GM12872 (cell line): ENCODE measurements around the gene SPTBN2.

Experiments used
- TF ChIP-seq, protein P1 (sequence below): IDR thresholded peaks from 3 replicates; pipeline ENCODE4 v1.5.1; 2011; ENCODE audit warnings: low read depth, mild to moderate bottlenecking, low read length, moderate library complexity; ENCODE audit not compliant: insufficient read depth

SPTBN2 gene

DNA sequence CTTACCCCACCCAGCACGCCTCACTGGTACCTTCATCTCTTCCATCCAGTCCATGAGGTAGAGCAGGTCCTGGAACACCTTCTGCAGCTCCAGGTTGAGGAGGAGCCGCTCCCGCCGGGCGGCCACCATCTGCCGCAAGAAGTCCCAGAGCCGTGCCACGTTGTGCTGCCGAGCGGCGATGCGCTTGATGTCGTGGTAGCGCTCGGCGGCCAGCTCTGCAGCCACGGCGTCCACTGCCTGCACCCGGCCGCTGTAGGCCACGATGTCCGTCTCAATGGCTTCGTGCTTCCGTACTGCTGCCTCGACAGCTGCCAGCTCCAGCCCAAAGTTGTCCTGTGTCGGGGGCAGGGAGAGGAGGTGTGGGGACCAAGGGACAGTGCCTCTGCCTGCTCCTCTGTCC, 21.5 kb downstream of the SPTBN2 start:
- TF ChIP-seq, protein P1, sequence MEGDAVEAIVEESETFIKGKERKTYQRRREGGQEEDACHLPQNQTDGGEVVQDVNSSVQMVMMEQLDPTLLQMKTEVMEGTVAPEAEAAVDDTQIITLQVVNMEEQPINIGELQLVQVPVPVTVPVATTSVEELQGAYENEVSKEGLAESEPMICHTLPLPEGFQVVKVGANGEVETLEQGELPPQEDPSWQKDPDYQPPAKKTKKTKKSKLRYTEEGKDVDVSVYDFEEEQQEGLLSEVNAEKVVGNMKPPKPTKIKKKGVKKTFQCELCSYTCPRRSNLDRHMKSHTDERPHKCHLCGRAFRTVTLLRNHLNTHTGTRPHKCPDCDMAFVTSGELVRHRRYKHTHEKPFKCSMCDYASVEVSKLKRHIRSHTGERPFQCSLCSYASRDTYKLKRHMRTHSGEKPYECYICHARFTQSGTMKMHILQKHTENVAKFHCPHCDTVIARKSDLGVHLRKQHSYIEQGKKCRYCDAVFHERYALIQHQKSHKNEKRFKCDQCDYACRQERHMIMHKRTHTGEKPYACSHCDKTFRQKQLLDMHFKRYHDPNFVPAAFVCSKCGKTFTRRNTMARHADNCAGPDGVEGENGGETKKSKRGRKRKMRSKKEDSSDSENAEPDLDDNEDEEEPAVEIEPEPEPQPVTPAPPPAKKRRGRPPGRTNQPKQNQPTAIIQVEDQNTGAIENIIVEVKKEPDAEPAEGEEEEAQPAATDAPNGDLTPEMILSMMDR: no peak

DNA sequence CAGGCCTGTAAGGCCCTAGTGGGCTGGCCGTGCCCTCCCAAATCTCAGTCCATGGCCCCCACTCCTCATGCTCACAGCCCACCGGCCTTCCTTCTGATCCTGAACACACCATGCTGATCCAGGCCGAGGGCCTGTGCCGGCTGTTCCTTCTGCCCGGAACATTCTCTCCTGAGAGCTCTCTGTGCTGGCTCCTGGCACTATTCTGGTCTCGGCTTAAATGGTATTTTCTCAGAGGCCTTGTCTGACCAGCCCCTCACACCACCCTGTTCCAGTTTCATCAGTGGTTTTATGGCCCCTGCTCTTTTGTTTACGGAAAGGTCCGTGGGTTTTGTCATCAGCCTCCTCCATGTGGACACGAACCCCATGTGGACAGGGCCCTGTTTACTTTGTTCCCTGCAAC, 22.0 kb downstream of the SPTBN2 start:
- TF ChIP-seq, protein P1: no peak

DNA sequence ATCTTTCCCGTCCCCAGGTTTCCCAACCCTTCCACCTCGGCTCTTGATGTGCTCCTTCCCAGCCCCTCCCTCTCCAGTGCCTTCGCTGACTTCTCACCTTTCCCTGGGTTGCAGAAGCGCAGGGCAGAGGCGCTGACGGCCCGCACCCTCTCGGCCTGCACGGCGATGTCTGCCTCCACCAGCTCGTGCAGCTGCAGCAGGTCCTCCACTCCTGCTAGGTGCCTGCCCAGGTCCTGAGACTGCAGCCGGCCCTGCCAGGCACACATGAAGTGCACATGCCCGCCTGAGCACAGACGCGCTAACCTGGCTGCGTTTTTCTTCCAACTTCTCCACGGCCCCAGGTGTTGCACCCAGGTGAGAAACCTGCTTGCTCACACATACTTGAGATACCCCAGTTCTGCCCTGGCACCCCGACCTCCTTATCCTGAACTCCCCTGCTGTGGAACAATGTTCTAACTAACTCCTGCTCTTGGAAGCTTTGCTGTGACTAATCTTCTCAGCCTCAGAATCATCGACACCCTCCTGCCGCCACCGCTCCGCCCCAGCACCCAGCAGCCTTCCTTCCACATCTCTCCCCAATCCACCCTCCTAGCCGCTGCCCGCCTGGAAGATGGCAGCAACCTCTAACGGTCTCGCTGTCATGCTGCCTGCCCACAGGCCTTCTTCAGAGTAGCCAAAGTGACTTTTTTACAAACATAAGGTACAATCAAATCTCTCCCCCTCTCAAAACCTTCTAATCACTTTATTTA, 23.3 kb downstream of the SPTBN2 start:
- TF ChIP-seq, protein P1: no peak

DNA sequence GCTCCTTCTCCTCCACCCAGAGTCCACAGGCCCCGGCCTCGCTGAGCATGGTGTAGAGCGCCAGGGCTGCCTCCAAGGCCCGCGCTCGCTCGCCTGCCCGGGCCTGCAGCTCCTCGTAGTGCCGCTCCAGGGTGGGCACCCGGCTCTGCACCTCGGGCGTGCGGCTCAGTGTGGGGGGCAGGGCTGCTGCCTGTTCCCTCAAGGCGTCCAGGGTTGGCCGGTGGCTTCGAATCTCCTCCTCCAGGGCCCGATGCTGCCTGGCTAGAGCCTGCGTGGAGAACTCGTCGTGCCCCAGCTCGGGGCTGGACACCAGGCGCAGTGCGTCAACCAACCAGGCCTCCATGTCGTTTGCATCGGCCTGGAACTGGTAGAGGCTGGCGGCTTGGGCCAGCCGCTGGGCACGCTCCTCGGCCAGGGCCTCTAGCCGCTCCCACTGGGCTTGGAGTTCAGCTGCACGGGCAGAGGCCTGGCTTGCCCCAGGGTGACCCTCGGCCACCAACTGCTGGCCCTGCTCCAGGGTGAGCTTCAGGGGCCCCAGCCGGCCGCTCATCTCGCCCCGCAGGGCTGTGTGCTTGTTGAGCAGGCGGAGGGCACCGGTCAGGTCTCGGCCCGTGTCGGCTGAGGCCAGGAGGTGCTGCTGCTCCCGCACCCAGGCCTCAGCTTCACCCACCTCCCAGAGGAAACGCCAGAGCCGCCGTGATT, 24.2 kb downstream of the SPTBN2 start:
- TF ChIP-seq, protein P1: no peak

DNA sequence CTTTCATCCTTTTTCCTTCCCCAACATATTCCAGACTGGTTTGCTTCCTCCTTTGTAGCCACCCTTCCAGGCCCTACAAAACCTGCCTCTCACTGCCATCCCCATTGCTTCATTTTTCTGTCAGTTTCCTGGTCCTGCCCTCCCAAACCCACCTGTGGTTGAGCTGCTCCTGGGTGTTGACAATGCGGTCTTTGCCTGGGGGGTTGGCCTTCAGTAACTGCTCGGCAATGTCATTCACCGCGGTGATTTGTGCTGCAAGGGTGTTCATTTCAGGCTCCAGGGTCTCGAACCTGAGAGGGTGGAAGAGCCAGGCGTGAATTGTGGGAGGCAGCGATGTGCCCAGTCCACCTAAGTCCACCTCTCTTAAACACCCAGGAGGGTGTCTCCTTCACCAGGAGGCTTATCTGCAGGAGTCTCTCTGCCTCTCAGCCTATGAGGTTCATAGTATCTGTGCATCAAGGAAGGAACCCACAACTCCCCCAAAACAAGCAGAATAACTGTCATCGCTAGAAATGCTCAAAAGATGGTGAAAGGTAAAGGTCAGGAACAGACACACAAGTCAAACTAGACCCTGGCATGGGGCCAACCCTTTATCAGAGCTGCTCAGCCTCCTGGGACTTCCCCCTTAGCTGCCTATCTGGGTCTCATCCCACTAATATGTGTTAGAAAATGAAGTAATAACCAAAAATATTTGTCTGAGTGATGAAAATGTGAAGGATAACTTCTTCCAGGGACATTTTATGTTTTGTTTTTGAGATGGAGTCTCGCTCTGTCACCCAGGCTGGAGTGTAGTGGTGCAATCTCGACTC, 27.4 kb downstream of the SPTBN2 start:
- TF ChIP-seq, protein P1: no peak

DNA sequence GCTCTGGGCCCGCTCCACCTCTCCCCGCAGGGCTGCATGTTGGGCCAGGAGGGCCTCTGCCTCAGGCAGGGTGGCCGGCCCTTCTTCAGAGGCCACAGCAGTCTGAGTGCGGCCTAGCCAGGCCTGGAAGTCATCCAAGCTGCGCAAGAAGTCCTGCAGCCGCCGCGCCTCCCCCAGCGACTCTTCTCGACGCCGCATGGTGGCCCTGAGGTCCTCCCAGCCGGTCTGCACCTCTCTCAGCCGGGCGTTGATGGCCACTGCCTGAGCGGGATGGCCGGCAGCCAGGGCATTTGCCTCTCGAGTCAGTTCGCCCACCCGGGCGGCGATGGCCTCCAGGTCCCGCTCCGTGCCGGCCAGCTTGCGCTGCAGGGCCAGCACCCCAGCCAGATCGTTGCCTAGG, 28.3 kb downstream of the SPTBN2 start:
- TF ChIP-seq, protein P1: no peak

DNA sequence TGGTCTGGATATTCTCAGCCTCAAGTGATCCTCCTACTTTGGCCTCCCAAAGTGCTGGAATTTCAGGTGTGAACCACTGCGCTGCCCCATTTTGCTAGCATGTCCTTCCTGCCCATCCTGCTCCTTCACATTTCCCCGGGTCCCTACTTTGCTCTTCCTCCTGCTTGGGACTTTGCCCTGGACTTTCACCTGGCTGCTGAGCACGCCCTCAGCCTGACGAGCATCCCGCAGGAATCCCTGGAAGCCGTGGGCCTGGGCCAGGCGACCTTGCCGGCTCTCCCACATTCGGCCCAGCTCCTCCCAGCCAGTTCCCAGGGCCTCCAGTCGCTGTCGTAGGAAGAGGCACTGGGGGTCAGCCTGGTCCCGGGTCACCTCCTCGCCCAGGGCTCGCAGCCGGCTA, 28.7 kb downstream of the SPTBN2 start:
- TF ChIP-seq, protein P1: no peak
